GM12872 (cell line): ENCODE measurements around the gene BEX3.

Source experiments
- TF ChIP-seq, protein P1 (sequence below): IDR thresholded peaks from 3 replicates; pipeline ENCODE4 v1.5.1; 2011; ENCODE audit warnings: low read depth, mild to moderate bottlenecking, low read length, moderate library complexity; ENCODE audit not compliant: insufficient read depth

BEX3 gene

DNA sequence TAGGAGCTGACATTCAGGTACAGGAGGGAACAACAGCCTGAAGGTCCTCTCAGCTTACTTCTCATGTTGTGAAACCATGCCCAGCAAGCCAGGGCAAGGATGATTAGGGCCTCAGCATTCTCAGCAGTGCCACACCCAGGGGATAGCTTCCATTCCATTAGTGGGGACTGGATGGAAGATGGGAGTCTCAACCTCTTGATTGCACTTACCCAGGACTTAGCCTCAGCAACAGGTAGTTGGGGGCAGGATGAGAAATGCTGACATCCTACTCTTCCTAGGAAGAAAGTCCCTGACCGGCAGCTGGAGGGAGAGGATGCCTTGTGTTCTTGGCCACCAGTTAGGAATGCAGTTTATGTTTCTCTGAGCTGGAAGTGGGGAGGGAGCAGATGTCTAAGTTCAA, 8.8 kb upstream of the BEX3 start:
- TF ChIP-seq, protein P1, sequence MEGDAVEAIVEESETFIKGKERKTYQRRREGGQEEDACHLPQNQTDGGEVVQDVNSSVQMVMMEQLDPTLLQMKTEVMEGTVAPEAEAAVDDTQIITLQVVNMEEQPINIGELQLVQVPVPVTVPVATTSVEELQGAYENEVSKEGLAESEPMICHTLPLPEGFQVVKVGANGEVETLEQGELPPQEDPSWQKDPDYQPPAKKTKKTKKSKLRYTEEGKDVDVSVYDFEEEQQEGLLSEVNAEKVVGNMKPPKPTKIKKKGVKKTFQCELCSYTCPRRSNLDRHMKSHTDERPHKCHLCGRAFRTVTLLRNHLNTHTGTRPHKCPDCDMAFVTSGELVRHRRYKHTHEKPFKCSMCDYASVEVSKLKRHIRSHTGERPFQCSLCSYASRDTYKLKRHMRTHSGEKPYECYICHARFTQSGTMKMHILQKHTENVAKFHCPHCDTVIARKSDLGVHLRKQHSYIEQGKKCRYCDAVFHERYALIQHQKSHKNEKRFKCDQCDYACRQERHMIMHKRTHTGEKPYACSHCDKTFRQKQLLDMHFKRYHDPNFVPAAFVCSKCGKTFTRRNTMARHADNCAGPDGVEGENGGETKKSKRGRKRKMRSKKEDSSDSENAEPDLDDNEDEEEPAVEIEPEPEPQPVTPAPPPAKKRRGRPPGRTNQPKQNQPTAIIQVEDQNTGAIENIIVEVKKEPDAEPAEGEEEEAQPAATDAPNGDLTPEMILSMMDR = no peak

DNA sequence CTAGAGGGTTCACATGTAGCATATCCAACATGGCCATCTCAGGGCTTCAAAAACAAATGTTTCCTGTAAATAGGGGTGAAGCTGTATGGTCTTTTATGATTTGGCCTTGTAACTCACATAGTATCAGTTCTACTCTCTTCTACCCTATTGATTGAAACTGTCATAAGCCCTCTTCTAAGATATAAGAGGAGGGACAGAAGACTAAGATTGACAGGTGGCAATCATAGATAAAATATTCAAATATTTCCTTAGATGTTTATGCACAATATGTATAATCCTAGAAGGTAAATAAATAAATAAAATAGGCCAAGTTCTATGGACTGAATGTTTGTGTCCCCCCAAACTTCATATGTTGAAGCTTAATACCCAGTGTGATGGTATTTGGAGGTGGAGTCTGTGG, 6.9 kb upstream of the BEX3 start:
- TF ChIP-seq, protein P1 = no peak

DNA sequence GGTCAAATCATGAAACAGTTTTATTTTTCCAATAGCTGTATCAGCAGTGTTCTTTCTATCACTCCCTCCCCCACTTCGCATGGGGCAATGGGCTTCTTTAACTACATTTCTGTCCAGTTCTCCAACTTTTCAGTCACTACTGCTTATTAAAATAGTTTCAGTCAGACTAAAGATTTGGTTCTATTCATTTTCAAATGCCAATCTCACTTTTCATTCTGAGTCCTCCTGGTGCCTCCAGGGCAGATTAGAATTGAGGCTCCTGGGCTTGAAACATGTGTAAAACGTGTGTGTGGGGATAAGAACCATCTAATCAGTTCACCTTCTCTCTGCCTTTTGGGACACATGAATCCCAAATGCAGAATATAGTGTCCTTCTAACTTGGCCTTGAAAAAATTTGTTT, 3.5 kb upstream of the BEX3 start:
- TF ChIP-seq, protein P1 = no peak

DNA sequence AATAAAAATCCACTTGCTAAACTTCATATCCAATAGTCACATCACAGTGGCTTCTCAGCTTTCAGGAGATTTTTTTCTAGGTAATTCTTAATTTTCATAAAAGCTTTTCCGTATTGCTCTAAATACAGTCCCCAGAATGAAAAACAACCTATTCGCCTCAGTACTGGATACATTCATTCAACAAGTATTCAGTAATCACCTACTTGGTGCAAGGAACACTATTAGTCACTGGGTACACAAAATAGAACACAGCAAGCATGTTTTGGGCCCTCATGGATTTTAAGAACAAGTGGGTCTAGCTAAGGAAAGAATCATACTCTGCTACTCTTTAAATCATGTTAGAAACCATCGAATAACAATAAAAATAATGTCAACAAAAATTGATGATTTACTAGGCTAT, 2.8 kb upstream of the BEX3 start:
- TF ChIP-seq, protein P1 = no peak

DNA sequence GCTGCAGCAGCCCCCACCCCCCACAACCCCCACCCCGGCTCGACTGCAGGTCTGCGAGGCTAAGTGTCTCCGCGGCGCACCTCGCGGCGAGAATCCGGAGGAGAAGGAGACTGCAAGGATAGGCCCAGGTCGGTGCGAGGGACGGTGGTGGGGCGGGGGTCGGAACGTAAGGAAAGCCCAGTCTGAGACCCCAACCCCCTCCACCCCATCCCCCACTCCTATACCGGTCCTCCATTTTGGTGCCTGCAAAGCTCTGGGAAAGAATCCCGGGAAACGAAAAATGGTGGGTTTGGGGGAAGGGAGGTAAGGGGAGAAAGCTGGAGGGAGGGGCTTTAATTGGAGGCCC, 614 bp downstream of the BEX3 start:
- TF ChIP-seq, protein P1 = no peak

DNA sequence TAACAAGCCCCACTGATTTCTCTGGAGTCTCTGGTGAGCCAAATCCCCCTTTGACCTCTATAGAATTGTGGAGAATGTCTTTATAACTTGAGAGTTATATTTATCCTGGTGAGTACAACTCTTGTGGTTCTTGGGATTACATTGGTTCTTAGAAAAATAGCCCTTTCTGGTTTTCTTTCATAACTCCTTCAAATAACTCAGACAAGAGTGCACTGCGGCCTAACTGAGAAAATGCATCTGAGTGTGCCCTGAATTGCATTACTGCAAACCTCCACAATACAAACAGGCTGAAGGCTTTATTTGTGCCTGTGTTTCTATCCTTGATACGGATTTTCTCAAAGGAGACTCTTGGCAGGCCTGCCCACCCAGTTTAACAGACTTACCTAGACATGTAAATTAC, 2.7 kb downstream of the BEX3 start:
- TF ChIP-seq, protein P1 = no peak

DNA sequence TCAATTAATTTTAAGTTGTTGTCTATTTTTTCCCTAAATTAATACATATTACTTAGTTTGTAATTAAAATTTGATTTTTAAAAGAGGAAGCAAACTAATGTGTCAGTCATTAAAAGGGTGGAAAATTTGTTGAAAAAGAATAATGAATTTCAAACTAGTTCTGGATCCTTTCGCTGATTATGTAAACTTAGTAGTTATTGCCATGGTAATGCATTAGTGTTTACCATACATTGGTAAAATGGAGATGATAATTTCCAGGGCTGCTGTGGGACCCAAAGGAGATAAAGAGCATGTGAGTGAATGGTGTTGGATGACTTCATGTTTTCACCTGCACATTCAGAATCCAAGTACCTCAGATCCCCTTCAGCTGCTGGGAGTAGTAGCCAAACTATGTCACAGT, 6.5 kb downstream of the BEX3 start:
- TF ChIP-seq, protein P1 = no peak

DNA sequence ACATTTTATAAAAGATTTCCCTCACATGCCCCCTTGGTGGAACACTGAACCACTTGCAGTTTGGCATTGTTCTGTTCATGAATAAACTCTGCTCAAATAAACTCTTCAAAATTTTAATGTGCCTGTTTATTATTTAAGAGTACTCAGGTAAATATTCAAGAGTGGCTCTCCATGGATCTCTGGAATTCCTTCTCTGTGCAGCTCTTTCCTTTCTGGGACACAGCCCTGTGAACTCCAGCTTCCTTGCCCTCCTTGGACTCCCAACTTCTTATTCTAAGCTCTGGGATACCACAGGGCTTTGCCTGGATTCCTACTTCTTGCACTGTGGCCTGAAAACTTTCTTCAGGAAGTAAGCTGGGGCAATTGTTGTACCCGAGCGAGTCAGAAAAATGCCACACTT, 8.3 kb downstream of the BEX3 start:
- TF ChIP-seq, protein P1 = no peak
